GM04504 (cell line): ENCODE results near the gene SLC24A3.

Experiments
- DNase-seq: peaks from one replicate; pipeline ENCODE4 v3.0.0-alpha.2; 2012; ENCODE audit warnings: low read depth

Gene SLC24A3

DNA sequence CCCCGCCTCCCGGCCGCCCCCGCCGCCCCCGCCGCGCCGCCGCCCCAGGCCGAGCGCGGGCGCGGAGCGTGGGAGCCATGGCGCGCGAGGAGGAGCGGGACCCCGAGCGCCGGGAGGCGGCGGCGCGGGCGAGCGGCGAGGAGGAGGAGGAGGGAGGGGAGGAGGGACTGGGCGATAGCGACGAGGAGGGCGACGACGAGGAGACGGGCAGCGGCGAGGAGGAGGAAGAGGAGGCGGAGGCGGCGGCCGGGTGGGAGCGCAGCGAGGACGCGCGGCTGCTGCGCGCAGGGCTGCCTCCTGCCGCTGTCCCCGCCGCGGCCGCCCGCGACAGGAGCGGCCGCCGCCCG lies at the start of gene SLC24A3:
Gene SLC24A3, plus strand, starts transcription at position 174 of the 347 bp plus-strand sequence.
- no peak for DNase-seq

DNA sequence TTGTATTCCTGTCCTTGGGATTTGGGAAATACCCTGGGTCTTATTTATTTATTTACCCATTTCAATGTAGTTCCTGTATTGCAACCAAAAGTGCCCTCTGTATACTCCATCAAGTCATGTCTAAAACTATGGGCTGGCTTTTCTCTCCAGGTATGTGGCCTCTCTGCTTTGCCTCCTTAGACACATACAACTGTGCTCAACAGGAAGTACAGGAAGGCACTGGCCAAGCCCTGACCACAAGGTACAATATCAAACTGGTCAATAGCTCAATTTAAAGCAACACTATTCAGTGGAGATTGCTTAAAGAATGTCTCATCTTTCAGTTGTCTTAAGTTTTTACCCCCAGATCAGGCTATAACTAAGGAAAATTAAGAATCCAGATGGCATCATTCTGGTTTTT lies 42.3 kb upstream of the SLC24A3 start:
- no peak for DNase-seq

DNA sequence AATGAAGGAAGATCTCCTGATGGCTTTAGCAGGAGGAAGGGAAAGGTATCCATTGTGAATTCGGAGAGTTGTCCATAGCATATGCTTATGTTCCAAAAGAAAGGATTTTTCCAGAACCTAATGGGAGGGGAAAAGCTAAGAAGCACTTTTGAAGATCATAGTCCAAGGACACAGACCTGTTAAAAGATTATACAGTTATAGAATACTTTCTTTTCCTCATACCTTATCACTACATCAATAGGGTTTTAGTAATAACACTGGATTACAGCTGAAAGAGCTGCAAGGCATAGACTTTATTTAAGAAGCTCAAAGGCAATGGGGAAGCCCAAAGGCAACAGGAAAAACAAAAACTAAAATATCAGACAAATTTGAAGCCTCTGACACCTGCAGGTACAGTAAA lies 39.8 kb upstream of the SLC24A3 start:
- DNase-seq, result no peak

DNA sequence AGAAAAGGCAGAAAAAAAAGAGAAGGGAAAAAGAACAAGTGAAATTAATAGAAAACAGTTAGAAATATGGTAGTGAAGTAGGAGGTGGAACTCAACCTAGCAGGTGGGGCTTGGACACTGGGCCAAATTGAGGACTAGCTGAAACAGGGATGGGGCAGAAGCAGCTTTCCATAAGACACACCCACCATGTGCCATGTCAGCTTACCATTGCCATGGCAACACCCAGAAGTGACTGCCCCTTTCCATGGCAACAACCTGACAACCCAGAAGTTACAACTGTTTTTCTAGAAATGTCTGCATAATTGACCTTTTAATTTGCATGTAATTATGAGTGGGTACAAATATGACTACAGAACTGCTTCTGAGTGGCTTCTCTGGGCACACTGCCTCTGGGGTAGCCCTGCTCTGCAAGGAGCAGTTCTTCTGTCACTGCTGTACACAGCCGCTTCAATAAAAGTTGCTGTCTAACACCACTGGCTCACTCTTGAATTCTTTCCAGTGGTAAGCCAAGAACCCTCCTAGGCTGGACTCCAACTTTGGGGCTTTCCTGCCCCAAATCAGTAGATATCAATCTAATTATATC lies 35.9 kb upstream of the SLC24A3 start:
- no peak for DNase-seq

DNA sequence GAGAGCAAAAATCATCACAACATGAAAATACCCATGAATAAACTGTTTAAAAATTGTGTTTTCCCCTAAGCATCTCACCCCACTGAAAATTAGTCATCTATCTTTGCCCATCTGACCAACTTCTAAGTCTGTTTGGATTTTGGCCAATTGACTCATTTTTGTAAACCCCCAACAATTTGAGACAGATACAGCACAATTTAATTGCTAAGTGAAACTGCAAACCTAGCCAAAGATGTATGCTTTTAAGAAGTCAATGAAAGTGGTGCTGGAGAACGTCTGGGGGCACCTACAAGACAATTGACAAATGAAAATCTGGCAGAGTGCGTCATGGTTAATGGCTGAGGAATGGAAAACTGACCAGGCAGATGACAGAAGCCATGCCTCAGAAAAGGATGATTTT lies 30.9 kb upstream of the SLC24A3 start:
- no peak for DNase-seq

DNA sequence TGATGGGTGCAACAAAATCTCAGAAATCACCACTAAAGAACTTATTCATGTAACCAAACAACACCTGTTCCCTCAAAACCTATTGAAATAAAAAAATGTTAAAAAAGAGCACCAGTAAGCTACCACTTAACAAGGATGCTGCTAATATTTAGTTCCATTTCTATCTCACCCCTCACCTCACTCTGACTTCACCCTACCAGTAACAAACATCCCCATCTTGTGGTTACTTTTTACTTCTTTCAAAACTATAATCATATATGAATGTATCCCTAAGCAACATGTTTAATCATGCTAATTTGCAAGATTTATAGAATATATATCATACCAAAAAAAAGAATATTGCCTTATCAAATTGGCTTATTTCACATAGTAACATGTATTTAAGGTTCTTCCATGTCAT lies 27.4 kb upstream of the SLC24A3 start:
- DNase-seq, result no peak

DNA sequence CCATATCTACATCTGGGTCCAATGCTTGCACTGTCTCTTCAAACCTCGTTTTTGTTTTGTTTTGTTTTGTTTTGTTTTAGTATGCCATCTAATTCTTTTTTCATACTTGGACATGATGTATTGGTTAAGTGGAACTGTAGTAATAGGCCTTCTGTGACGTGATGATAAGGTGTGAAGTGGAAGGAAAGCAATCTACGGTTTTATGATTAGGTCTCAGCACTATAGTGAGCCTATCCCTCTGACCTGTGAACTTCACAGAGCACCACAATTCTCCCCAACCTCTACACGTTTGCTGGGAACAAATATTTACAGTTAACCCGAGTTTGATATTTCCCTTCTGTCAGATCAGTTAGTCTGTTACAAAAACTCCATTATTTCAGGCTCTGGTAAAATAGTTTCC lies 19.1 kb upstream of the SLC24A3 start:
- no peak for DNase-seq

DNA sequence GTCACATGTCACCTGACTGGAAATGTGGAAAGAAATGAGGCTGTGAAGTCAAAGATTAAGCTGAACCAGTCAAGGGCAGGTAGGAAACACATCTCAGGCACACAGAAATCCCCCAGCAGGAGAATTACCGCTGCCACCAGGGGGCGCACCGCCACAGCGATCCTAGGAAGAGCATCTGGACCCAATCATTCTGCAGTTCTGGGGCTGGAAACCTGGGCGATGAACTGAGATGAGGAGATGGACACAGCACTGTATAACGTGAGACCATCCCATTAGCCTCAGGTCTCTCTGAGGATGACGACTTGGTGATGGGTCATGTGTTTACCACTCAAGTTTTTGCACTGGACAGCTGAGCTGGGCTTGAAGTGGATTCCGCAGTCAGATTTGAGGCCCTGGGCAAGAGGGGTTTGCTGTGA lies 6.5 kb upstream of the SLC24A3 start:
- peak; percentile 24 for DNase-seq

DNA sequence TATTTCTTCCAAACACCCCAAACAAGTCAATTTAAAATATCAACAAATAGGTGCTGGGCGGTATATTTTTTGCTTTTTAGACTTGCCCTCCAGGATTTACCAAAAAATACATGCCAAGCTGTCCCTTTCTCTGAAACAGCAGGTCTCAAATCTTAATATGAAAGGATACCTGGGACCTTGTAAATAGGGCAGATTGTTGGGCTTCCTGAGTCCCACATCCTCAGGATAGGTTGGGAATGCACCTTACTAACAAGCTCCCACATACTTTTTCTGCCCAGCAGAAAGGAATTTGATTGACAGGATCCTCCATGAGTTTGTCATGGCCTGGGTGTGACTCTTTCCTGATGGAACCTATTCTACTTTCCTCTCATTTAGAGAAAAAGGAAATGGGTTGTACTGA lies 4.9 kb upstream of the SLC24A3 start:
- no peak for DNase-seq

DNA sequence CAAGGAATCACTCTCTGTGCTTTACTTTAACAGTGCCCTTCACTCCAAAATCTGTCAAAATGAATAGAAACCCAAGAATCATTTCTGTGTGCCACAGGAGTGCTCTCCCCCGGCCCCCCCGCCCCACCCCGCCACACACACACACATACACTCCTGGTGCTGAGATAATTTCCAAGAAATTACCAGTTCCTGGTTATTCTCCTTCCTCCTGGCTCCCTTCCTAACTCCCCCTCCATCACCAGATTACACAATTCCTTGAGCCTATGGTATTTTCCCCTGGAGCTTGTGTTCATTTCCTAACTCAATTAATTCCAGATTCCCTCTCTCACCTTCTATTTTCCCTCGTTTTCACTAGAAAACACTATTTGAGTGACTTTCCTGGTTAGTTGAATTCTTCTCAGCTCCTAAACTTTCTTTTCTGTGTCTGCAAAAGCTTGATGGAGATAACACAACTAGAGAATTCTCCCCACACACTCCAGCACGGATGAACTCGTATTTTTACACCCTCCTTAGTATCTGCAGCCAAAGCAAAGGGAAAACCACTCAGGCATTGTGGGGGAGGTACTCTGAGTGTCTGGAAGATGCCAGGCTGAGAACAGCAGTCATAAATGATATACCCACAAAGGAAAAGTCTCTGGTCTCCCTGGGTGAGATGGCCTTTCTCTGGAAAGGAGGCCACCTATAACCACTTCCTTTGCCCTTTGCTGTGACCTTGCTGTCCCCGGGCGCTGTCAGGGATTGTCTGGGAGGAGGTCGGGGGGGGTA lies 1.9 kb upstream of the SLC24A3 start:
- no peak for DNase-seq

DNA sequence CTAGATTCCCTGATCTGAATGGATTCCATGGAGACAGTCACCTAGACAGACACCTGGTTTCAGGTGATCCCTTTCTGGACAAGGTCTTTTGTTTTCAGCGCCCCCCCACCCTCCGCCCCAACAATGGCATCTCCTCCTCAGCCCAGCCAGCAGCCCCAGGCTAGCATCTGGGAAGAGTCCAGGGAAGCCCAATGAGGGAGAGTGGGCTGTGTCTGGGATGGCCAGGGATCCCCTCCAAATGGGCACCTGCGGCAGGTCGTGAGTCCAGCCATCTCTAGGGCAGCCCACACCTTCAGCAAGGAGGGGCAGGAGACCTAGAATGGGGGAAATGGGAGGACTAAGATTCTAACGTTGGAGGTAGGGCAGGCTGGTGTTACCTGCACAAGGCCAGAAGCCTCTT lies 1.2 kb upstream of the SLC24A3 start:
- no peak for DNase-seq

DNA sequence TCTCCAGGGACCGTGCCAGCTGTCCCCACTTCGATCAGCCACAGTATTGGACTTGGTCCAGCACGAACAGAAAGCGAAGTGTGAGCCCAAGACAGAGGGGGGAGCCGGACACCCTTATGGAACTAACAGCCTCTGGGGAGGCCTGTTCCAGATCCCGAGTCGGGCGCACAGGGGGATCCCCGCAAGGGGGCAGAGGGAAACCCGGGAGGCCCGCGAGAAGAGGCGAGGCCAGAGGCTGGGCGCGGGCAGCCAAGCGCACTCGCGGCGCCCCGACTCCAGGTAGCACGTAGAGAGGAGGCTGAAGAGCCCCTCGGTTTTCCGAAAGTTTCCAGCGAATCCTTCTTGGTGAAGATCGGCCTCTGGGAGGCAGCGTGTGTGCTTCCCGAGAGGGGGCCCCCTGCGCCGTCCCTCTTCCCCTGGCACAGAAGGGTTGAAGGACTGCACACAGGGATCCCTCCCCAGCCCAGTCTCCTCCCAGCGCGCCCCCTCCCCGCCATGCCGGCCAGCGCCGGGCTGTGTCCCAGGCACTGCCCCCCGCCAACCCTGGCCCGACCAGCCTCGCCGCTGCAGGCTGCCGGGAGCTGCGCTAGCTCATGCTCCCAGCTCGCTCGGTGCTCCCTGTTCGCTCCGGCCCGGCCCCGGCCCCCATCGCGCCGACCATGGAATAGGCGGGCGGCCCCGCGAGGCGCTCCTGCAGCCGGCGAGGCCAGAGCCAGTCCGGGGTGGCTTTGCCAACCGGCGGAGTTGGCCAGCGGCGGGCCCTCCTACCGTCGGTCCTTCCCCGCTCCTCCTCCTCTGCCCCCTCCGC lies 577 bp upstream of the SLC24A3 start:
- no peak for DNase-seq

DNA sequence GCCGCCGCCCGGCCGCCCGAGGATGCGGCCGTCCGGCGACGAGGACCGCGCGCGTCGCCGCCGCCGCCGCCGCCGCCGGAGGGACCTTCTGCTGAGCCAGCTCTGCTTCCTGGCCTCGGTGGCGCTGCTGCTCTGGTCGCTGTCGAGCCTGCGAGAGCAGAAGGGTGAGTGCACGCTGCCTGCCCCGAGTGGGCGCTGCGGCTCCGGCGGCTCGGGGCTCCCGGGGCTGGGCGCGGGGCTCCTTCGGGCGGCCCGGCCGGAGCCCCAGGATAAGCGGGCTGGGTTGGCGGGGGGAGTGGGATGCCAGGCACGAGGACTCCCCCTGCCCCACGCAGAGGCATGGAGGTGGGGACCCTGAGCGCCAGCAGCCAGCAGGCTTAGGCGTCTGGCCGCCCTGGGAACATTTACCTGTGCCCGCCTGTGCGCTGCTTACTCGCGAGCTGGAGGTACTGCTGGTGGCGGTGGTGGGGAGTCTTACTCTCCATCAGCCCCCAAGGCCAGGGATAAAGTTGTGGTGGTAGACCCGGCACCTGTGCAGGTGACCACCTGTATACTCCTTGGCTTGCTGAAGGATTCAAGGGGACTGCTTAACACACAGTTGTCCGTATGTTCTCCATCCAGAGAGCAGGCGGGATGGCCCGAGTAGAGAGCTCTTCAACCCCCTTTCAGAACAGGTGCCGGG lies 520 bp downstream of the SLC24A3 start:
- no peak for DNase-seq

DNA sequence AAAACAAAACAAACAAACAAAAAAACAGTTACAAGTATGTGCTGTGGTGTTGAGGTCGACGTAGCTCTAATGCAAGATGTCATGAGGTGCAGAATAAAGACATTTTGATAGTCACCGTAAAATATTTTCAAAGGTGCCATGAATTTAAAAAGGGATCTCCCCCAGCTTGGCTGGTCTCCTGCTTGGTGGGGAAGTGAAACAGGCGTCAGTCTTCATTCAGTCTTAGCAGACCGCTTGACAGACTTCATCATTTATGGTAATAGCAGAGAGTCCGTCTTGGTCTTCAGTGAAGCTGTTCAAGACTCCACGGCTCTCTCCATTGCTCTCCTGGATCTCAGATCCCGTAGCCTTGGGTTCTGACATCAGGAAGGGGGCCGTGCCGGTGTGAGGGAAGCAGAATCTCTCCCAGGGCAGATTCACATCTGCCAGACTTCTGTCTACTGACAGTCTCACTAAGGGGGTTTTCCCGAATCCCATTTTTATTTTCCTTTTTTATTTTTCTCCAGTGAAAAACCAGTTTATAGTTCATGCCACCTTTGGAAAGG lies 1.6 kb downstream of the SLC24A3 start:
- DNase-seq, result no peak

DNA sequence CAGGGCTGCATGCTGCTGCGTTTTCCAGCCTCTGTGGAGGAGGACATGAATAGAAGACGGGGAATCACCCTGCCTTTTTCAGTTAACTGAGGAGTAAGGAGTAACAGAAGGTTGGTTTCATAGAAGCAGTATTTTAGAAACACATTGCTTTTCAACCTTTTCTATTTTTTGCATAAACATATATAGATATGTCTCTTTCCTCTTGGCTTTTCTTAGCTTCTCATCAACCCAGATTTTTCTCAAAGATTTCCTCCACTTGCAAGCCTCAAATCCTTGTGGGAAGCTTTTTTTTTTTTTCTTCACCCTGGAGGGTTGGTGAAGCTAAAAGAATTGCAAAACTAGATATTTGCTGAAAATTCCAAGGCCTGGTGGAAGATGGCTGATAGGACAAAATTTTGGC lies 6.0 kb downstream of the SLC24A3 start:
- DNase-seq, result no peak

DNA sequence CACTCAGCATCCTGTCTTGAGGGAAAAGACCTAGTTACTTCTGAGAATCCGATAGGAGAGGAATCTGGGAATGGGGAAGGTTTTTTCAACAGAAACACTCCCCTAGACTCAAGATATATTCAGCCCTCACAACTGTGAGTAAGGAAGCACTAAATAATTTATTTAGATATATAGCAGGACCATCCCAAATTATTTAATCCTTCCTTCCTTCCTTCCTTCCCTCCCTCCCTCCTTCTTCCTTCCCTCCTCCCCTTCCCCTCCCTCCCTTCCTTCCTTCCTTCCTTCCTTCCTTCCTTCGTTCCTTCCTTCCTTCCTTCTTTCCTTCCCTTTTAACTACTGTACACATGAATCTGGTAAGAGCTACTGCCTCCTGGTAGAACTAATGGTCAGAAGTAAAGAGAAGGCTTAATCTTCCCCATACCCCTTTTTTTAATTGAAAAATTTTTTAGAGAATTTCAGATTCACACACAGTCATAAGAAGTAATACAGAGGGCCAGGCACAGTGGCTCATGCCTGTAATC lies 10.1 kb downstream of the SLC24A3 start:
- no peak for DNase-seq

DNA sequence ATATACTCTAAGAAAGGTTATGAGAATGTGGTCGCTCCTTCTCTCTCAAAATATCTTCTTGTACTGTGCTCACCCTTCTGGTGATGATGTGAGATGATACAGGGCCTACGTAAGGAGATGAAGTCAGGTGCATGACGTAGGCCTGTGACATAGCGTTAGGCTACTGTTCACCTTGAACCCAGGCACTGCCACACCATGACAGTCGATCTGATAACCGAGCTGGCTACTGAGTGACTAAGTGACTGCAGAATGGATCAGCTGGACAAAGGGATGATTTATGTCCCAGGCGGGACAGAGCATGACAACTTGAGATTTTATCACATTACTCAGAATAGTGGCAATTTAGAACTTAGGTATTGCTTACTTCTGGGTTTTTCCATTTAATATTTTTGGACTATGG lies 11.2 kb downstream of the SLC24A3 start:
- no peak for DNase-seq

DNA sequence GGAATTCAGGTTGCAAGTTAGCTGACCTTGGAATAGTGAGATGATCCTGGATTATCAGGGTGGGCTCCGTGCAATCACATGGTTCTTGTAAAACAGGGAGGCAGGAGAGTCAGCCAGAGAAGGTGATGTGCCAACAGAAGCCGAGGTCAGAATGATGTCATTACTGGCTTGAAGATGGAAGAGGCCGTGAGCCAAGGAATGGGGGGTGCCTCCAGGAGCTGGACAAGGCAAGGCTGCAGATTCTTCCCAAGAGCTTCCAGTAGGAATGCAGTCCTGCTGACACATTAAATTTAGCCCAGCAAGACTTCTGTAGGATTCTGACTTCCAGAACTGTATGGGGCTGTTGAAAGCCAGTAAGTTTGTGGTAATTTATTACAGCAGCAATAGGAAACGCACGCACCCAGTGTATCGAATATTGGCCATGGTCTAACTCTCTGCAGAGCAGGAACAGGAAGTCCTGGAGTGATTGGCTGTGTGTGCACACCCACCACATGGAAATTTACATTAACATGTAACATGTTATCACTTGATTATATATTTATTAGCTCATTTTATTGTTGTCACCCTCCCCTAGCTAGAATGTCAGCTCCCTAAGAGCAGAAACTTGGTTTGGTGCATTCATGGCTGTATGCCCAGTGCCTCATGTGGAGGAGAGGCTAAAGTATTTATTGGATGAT lies 19.1 kb downstream of the SLC24A3 start:
- DNase-seq, result no peak

DNA sequence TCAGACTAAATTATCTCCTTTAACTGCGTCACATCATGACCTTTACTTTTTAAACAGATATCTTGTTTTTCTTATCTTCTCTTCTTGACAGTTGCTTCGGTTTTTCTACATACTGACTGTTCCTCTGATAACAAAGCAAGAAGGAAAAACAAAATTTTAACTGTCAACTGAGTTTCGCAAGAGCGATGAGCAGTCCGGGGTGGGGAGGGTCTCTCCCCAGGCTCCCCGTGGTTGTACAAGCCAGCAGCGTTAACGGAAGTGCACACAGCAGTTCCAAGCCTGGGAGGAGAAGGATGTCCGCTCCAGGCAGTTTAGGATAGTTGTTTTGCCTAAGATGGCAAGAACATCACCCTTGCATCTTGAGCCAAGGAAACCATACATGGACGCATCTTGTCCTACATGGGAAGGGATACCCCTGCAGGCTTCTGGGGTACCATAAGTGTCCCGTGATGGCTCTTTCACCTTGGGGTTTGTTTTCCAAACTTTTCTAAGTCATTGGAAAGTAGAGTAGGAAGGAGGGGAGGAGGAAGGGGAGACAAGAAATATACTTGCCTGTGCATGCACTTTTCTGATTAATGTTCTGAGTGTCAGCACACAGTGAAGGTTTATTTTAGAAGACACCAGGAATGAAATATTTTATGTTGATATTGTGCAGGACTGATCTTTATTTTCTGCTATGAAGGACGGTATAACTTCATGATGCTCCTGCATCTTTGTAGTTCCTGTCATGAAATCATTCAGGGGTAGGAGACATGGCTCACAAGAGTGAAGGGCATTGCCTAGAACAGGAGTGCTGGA lies 20.8 kb downstream of the SLC24A3 start:
- DNase-seq, result no peak

DNA sequence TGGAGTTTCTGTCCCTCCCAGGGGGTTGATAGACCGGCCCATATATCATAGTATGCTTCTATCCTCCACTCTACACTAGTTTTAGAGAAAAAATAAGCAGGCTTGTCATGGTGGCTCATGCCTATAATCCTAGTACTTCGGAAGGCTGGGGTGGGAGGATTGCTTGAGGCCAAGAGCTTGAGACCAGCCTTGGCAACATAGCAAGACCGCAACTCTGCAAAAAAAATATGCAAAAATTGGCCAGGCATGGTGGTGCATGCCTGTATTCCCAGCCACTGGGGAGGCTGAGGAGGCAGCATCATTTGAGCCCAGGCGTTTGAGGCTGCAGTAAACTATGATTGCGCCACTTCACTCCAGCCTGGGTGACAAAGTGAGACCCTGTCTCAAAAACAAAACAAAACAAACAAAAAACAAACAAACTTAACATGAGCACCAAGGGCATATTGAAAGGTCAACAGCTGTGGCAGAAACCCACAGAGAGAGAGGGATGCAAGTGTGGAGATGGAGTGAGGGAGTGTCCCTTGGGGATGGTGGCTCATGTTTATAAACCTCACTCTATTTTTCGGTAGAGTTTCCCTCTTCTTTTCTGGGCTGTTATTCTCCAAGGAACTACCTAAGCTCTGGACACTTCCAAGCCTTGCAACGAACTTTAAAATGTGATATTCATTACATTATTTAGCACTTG lies 24.1 kb downstream of the SLC24A3 start:
- no peak for DNase-seq
